Measurements from ENCODE around the gene CDT1. TPM values are rescaled to one million over a fixed set of nuclear protein-coding genes. Genes with fewer than 3 reads are reported as not detected.

Gene CDT1
- total and polyA plus RNA-seq, 4 donors = 2.0 to 5.8 (median 3.3) TPM

DNA sequence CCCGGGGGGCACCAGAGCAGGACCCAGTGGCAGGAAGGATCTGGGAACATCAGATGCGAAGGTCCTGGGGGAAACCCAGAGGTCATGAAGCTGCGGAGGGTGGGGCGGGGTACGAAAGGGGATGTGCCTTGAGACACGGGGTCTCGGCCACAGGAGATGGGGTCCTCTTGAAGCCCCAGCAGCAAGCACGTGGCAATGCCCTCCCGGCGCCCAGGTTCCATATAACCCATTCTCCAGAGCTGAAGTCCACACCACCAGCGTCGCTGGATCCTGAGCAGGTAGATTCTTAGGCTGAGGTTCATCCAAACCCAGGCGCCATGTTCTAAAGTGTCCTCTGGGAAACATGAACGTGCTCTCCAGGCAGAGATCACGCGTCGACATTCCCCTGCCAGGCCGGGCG, 39.5 kb upstream of the CDT1 start:
- no peak overlapping the region for H3K4me3 ChIP-seq
- no peak for DNase-seq
- no peaks in the 10 kb centered on the region for H3K27me3 ChIP-seq (ENCODE audit: control insufficient read depth in 3 of 3, insufficient read depth in 3 of 3, low read length in 2 of 3)
- no peak overlapping the region for H3K9ac ChIP-seq (ENCODE audit: insufficient read depth in 1 of 2, low read length in 2 of 2)
- H3K4me1 ChIP-seq (ENCODE audit: control insufficient read depth in 5 of 5, insufficient read depth in 5 of 5, low read length in 5 of 5) = peaks cover 7 to 57% (median 33%) of the 10 kb centered on the region in 5 donors
- H3K9me3 ChIP-seq (ENCODE audit: control insufficient read depth in 4 of 4, insufficient read depth in 3 of 4, low read length in 3 of 4) = no peaks in the 10 kb centered on the region
- H3K36me3 ChIP-seq (ENCODE audit: control insufficient read depth in 4 of 4, insufficient read depth in 4 of 4, low read length in 4 of 4) = peaks cover 0 to 8% (median 0%) of the 10 kb centered on the region in 4 donors
- TF ChIP-seq CTCF (IDR thresholded peaks at IDR 0.05; ENCODE audit: control extremely low read depth, extremely low read depth) = no peak
- H3K27ac ChIP-seq (ENCODE audit: low read depth in 1 of 2, low read length in 1 of 2) = peak overlapping the region in 1 of 2 donors; percentile 50
- no peak for ATAC-seq (ENCODE audit: insufficient read depth, low FRiP score)
- WGBS, 2 donors = 89 to 93% methylated on average over 19 of the region's 19 CpGs

DNA sequence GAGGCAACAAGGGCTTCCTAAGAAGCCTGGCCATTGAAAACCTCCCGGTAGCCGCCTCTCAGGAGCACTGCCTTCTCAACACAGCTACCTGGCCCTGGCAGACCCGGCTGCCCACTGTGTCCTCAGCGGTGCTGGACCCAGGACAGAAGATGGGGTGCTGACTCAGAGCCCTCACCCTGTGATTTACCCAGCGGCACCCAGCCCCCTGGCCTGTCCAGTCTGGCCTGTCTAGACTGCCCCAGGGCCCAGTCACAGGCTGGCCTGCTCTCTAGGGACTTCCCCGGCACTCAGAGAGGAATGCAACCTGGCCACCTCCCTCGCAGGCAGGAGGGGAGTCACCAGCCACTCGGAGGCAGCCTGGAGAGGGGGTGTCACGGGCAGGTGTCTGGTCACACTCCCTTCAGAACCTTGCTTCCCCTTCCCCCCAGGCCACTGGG, 38.7 kb upstream of the CDT1 start:
- Histone ChIP-seq H3K36me3 (ENCODE audit: control insufficient read depth in 4 of 4, insufficient read depth in 4 of 4, low read length in 4 of 4) (peaks cover 0 to 8% (median 0%) of the 10 kb centered on the region in 4 donors), H3K9me3 (ENCODE audit: control insufficient read depth in 4 of 4, insufficient read depth in 3 of 4, low read length in 3 of 4) (no peaks in the 10 kb centered on the region), H3K27me3 (ENCODE audit: control insufficient read depth in 3 of 3, insufficient read depth in 3 of 3, low read length in 2 of 3) (no peaks in the 10 kb centered on the region), H3K4me3 (no peak overlapping the region), H3K4me1 (ENCODE audit: control insufficient read depth in 5 of 5, insufficient read depth in 5 of 5, low read length in 5 of 5) (peaks cover 7 to 58% (median 34%) of the 10 kb centered on the region in 5 donors), H3K27ac (ENCODE audit: low read depth in 1 of 2, low read length in 1 of 2) (peak overlapping the region in 1 of 2 donors; percentile 73), H3K9ac (ENCODE audit: insufficient read depth in 1 of 2, low read length in 2 of 2) (no peak overlapping the region)
- TF ChIP-seq CTCF (IDR thresholded peaks at IDR 0.05; ENCODE audit: control extremely low read depth, extremely low read depth) = no peak
- DNase-seq (peak; percentile 53 to 74 (median 71)), ATAC-seq (ENCODE audit: insufficient read depth, low FRiP score) (peak; percentile 62)
- WGBS, 2 donors = 69 to 91% methylated on average over 9 of the region's 9 CpGs

DNA sequence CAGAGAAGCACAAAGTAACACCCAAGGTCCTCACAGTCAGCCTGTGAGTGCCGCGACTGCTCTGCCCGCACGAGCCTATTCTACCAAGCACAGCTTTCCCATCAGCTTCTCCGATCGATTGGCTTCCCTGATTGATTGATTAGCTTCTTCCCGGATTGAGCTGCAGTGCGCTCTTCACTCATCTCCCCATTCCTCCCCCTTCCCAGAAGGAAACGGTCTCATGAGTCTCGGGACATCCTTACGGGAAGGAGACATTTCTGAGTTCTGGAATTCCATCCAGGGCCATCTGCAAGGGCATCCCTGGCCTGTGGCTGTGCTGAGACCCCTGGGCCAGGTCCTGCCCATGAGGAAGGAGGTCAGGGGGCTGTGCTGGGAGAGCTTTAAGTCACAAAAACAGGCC, 36.6 kb upstream of the CDT1 start:
- H3K27me3 ChIP-seq (ENCODE audit: control insufficient read depth in 3 of 3, insufficient read depth in 3 of 3, low read length in 2 of 3) = no peaks in the 10 kb centered on the region
- 77 to 83% methylated on average over 11 of the region's 11 CpGs for WGBS, 2 donors
- DNase-seq (no peak), ATAC-seq (ENCODE audit: insufficient read depth, low FRiP score) (no peak)
- no peaks in the 10 kb centered on the region for H3K9me3 ChIP-seq (ENCODE audit: control insufficient read depth in 4 of 4, insufficient read depth in 3 of 4, low read length in 3 of 4)
- no peak for TF ChIP-seq CTCF (IDR thresholded peaks at IDR 0.05; ENCODE audit: control extremely low read depth, extremely low read depth)
- no peak overlapping the region for H3K27ac ChIP-seq (ENCODE audit: low read depth in 1 of 2, low read length in 1 of 2)
- H3K4me3 ChIP-seq = no peak overlapping the region
- peaks cover 0 to 8% (median 0%) of the 10 kb centered on the region in 4 donors for H3K36me3 ChIP-seq (ENCODE audit: control insufficient read depth in 4 of 4, insufficient read depth in 4 of 4, low read length in 4 of 4)
- no peak overlapping the region for H3K9ac ChIP-seq (ENCODE audit: insufficient read depth in 1 of 2, low read length in 2 of 2)
- peaks cover 7 to 65% (median 45%) of the 10 kb centered on the region in 5 donors for H3K4me1 ChIP-seq (ENCODE audit: control insufficient read depth in 5 of 5, insufficient read depth in 5 of 5, low read length in 5 of 5)

DNA sequence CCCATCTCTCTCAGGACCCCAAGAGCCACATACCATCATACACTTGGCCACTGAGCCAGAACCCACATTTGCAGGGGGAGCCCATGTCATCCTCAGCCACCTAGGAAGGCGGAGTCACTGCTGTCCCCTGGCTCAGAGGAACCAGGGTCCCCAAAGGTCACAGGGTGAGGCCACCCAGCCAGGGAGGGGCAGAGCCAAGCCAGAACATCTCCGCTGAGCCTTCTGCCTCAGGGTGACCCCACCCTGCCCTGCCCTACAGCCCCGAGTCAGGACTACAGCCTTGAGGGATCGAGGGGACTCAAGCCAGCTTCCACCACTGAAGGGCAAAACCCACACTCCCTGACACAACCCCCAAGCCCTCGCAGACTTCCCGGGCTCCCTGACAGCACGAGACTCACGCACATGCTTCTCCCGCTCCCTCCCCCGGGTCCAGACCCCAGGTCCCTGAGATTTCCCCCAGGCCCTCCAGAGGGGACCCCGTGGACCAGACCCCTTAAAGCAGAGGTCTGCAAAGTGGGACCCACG, 36.0 kb upstream of the CDT1 start:
- peaks cover 7 to 71% (median 46%) of the 10 kb centered on the region in 5 donors for H3K4me1 ChIP-seq (ENCODE audit: control insufficient read depth in 5 of 5, insufficient read depth in 5 of 5, low read length in 5 of 5)
- ATAC-seq (ENCODE audit: insufficient read depth, low FRiP score) (no peak), DNase-seq (peak in 2 of 3 donors; percentile 40)
- H3K36me3 ChIP-seq (ENCODE audit: control insufficient read depth in 4 of 4, insufficient read depth in 4 of 4, low read length in 4 of 4) = peaks cover 0 to 8% (median 0%) of the 10 kb centered on the region in 4 donors
- no peak overlapping the region for H3K9ac ChIP-seq (ENCODE audit: insufficient read depth in 1 of 2, low read length in 2 of 2)
- no peaks in the 10 kb centered on the region for H3K9me3 ChIP-seq (ENCODE audit: control insufficient read depth in 4 of 4, insufficient read depth in 3 of 4, low read length in 3 of 4)
- no peak overlapping the region for H3K4me3 ChIP-seq
- TF ChIP-seq CTCF (IDR thresholded peaks at IDR 0.05; ENCODE audit: control extremely low read depth, extremely low read depth) = no peak
- WGBS, 2 donors = 53 to 78% methylated on average over 12 of the region's 12 CpGs
- H3K27me3 ChIP-seq (ENCODE audit: control insufficient read depth in 3 of 3, insufficient read depth in 3 of 3, low read length in 2 of 3) = no peaks in the 10 kb centered on the region
- peak overlapping the region in 1 of 2 donors; percentile 73 for H3K27ac ChIP-seq (ENCODE audit: low read depth in 1 of 2, low read length in 1 of 2)
